Upper lobe of left lung (tissue), 6 donors: Measurements from ENCODE around the gene IL1RAP. TPM values are rescaled to one million over a fixed set of nuclear protein-coding genes. Genes with fewer than 3 reads are reported as not detected.
"Not testable (repeated sequence)": the region's sequence is repeated elsewhere in the genome, so short reads cannot be mapped to it uniquely, and the experiment has no call there.

ENCODE experiments used
- ATAC-seq, 2 donors: fragments of 200-7000 bp; cut with Tn5 transposase; one replicate each; pipeline ENCODE4 v1.9.1; 2022; ENCODE audit warnings: mild to moderate bottlenecking in 2 of 2, moderate library complexity in 2 of 2; ENCODE audit not compliant: low FRiP score in 2 of 2
- DNase-seq, 2 donors: peaks; one replicate each; pipeline ENCODE4 v3.0.0-alpha.2; 2019 to 2020
- H3K27ac ChIP-seq, 4 donors: fragments of 200-600 bp; sonication (generic); one replicate each; pipeline ENCODE4 v1.5.1; 2016 to 2019
- H3K27me3 ChIP-seq, 4 donors: fragments of 200-600 bp; sonication (generic); one replicate each; pipeline ENCODE4 v1.5.1; 2017 to 2019
- H3K36me3 ChIP-seq, 4 donors: fragments of 200-600 bp; sonication (generic); one replicate each; pipeline ENCODE4 v1.5.1; 2016 to 2019
- H3K4me1 ChIP-seq, 4 donors: fragments of 200-600 bp; sonication (generic); one replicate each; pipeline ENCODE4 v1.5.1; 2018 to 2019
- H3K4me3 ChIP-seq, 4 donors: fragments of 200-600 bp; sonication (generic); one replicate each; pipeline ENCODE4 v1.5.1; 2017 to 2019; ENCODE audit warnings: mild to moderate bottlenecking in 2 of 4, moderate library complexity in 1 of 4
- H3K9me3 ChIP-seq, 4 donors: fragments of 200-600 bp; sonication (generic); one replicate each; pipeline ENCODE4 v1.5.1; 2018 to 2019
- EP300 ChIP-seq, 4 donors: sonication (generic); formaldehyde crosslinking; IDR thresholded peaks; one replicate each; pipeline ENCODE4 v1.5.1; 2017; ENCODE audit warnings: antibody characterized with exemption in 4 of 4, control low read depth in 2 of 4
- POLR2A ChIP-seq, 4 donors: fragments of 450-650 bp; IDR thresholded peaks; one replicate each; pipeline ENCODE4 v1.5.1; 2016 to 2017; ENCODE audit warnings: antibody characterized with exemption in 4 of 4, mild to moderate bottlenecking in 2 of 4
- POLR2AphosphoS5 ChIP-seq, 2 donors: sonication (generic); formaldehyde crosslinking; IDR thresholded peaks; one replicate each; pipeline ENCODE4 v1.5.1; 2017; ENCODE audit warnings: antibody characterized with exemption in 2 of 2
- WGBS, 2 donors: methylation state at CpG; one replicate each; pipeline ENCODE4 v1.1.5; 2017 to 2018; 5-methylcytosine and 5-hydroxymethylcytosine counted together
- total RNA-seq, 6 donors: library from RNA; depleted of rRNA in 4 of 6; stranded (reverse); fragments of >200 nt in 4 of 6; gene quantifications; one replicate each; pipeline versions ENCODE4 v1.1.0 to v1.2.1, GENCODE V29; 2016 to 2021
- TF ChIP-seq, protein P1 (sequence below), 6 experiments: fragments of 450-650 bp in 4 of 6; fragments of 200-600 bp in 2 of 6; sonication (generic) in 2 of 6; IDR thresholded peaks; one replicate each; pipeline ENCODE4 v1.5.1; 2016 to 2019; ENCODE audit warnings: antibody characterized with exemption in 6 of 6
- donor health status: DM: no; HTN: no; CAD: no; lungs with moderate emphysema.
- donor health status: DM: no; HTN: yes; CAD: no; lungs with severe emphysema.

The IL1RAP gene, protein sequence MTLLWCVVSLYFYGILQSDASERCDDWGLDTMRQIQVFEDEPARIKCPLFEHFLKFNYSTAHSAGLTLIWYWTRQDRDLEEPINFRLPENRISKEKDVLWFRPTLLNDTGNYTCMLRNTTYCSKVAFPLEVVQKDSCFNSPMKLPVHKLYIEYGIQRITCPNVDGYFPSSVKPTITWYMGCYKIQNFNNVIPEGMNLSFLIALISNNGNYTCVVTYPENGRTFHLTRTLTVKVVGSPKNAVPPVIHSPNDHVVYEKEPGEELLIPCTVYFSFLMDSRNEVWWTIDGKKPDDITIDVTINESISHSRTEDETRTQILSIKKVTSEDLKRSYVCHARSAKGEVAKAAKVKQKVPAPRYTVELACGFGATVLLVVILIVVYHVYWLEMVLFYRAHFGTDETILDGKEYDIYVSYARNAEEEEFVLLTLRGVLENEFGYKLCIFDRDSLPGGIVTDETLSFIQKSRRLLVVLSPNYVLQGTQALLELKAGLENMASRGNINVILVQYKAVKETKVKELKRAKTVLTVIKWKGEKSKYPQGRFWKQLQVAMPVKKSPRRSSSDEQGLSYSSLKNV
- total RNA-seq: 10 to 100 TPM in 5 of 6 donors, 1 to 10 TPM in 1; 6.3 to 29.8 (median 22.7) TPM

DNA sequence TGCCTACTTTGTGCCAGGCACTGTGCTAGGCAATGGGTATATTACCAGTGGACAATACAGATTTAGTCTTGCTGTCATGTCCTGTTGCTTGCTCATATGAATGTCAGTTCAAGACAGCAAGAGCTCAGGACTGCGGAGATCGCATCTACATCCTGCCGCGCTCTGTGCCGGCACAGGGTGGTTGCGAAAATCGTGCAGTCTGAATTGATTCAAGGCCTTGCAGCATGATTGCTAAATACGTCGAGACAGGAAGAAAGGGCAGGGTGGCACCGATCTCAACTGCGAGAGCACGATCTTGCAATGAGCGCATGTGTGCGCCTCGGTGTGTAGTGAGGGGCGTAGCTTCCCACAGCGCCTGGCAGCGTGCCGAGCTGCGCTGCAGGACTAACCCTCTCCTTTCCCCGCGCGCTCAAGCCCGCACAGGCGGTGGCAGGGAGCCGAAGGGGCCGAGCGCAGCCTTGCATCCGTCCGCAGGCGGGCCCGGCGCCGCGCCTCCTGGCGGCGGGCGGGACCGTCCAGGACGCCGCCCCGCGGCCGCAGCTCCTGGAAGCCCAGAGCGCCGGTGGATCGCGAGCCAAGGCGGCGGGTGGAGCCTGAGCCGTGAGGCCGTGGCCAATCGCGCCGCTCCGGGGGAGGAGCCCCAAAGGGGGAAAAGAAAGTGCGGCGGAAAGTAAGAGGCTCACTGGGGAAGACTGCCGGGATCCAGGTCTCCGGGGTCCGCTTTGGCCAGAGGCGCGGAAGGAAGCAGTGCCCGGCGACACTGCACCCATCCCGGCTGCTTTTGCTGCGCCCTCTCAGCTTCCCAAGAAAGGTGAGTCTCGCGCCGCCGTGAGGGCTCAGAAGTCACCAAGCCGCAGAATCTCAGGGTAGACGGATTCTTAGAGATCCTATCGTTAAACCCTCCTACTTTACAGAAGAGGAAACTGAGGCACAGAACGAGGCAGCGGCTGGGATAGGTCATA is at the start of gene IL1RAP:
Gene IL1RAP, plus strand, starts transcription at position 677 of the 962 bp plus-strand sequence. CDS start 50,205 bp downstream, outside the sequence.
- no peak for TF ChIP-seq EP300 (IDR thresholded peaks at IDR 0.05)
- peak; percentile 82 to 88 for TF ChIP-seq POLR2AphosphoS5 (IDR thresholded peaks at IDR 0.05)
- TF ChIP-seq, protein P1, sequence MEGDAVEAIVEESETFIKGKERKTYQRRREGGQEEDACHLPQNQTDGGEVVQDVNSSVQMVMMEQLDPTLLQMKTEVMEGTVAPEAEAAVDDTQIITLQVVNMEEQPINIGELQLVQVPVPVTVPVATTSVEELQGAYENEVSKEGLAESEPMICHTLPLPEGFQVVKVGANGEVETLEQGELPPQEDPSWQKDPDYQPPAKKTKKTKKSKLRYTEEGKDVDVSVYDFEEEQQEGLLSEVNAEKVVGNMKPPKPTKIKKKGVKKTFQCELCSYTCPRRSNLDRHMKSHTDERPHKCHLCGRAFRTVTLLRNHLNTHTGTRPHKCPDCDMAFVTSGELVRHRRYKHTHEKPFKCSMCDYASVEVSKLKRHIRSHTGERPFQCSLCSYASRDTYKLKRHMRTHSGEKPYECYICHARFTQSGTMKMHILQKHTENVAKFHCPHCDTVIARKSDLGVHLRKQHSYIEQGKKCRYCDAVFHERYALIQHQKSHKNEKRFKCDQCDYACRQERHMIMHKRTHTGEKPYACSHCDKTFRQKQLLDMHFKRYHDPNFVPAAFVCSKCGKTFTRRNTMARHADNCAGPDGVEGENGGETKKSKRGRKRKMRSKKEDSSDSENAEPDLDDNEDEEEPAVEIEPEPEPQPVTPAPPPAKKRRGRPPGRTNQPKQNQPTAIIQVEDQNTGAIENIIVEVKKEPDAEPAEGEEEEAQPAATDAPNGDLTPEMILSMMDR (IDR thresholded peaks at IDR 0.05): peak; percentile 75 to 98 (median 97)
- peak in 3 of 4 donors; percentile 39 to 96 (median 81) for TF ChIP-seq POLR2A (IDR thresholded peaks at IDR 0.05)
- H3K27me3 ChIP-seq: no peaks in the 10 kb centered on the region
- WGBS, 2 donors: 0% methylated on average over 46 to 60 of the region's 76 CpGs

DNA sequence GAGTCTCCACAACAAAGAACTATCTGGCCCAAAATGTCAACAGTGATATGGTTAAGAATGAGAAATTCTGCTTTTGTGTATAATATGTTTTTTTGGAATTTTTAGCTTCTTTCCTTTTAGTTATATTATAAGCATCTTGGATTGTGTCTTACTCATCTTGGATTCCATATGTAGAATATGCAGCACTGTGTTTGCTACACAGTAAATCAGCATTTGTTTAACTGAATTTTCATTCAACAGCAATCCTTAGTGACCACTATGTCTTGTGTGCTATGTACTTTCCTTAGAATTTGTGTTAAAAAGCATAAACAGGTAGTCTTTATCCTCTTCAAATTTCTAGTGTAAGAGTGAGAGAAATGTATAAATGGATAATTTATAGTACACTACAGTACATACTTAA is 46.0 kb upstream of the IL1RAP start:
- Histone ChIP-seq H3K27me3 (no peaks in the 10 kb centered on the region), H3K9me3 (no peaks in the 10 kb centered on the region), H3K4me1 (no peaks in the 10 kb centered on the region), H3K27ac (no peak overlapping the region), H3K4me3 (no peak overlapping the region), H3K36me3 (no peaks in the 10 kb centered on the region)
- DNase-seq (no peak), ATAC-seq (no peak)
- TF ChIP-seq POLR2AphosphoS5 (IDR thresholded peaks at IDR 0.05): no peak
- TF ChIP-seq POLR2A (IDR thresholded peaks at IDR 0.05): no peak
- TF ChIP-seq, protein P1 (IDR thresholded peaks at IDR 0.05): no peak
- TF ChIP-seq EP300 (IDR thresholded peaks at IDR 0.05): no peak

More for the DNA sequence above, at the start of gene IL1RAP:
- ATAC-seq: peak; percentile 98
- Histone ChIP-seq H3K27ac (peak within 1 kb of the TSS; percentile 84 to 92 (median 88)), H3K4me1 (peaks cover 8 to 25% (median 9%) of the 10 kb centered on the region in 4 donors), H3K9me3 (no peaks in the 10 kb centered on the region), H3K4me3 (peak within 1 kb of the TSS; percentile 75 to 89 (median 78)), H3K36me3 (no peaks in the 10 kb centered on the region)
- DNase-seq: peak; percentile 95 to 98

DNA sequence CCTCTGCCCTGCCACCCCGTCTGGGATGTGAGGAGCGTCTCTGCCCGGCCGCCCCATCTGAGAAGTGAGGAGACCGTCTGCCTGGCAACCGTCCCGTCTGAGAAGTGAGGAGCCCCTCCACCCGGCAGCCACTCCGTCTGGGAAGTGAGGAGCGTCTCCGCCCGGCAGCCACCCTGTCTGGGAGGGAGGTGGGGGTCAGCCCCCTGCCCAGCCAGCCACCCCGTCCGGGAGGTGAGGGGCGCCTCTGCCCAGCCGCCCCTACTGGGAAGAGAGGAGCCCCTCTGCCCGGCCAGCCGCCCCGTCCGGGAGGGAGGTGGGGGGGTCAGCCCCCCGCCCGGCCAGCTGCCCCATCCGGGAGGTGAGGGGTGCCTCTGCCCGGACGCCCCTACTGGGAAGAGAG is 40.6 kb upstream of the IL1RAP start:
- not testable (repeated sequence) for H3K4me1 ChIP-seq, H3K36me3 ChIP-seq, H3K9me3 ChIP-seq, ATAC-seq, H3K4me3 ChIP-seq, H3K27ac ChIP-seq, H3K27me3 ChIP-seq
- WGBS, 2 donors: 95 to 100% methylated on average over 10 to 13 of the region's 25 CpGs
- DNase-seq: peak in 1 of 2 donors; percentile 45

DNA sequence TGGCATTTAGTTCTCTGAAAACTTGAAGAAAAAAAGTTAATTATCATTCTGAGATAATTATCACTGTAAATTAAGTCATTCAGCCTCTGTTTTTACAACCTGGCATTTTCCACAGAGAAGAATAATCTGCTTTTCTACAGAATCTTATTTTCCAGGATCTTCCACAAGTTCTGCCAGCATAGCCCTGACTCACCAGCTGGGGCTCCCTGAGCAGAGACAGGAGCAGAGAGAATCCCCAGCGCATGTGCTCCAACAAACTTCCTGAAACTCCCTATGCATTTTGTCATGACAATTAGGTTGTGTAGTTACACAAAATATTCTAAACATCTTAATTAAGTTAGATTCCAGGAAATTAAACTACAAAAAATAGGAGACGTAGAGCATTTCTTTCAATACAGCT is 32.1 kb upstream of the IL1RAP start:
- Histone ChIP-seq H3K27ac (no peak overlapping the region), H3K36me3 (no peaks in the 10 kb centered on the region), H3K27me3 (no peaks in the 10 kb centered on the region), H3K4me1 (no peaks in the 10 kb centered on the region), H3K9me3 (no peaks in the 10 kb centered on the region), H3K4me3 (no peak overlapping the region)
- WGBS, 2 donors: 87 to 91% methylated on average over 2 of the region's 2 CpGs
- no peak for DNase-seq
- no peak for ATAC-seq
- TF ChIP-seq POLR2A (IDR thresholded peaks at IDR 0.05) (no peak), POLR2AphosphoS5 (IDR thresholded peaks at IDR 0.05) (no peak), EP300 (IDR thresholded peaks at IDR 0.05) (no peak)
- TF ChIP-seq, protein P1 (IDR thresholded peaks at IDR 0.05): no peak
